Karpas-422 (cell line): ENCODE data around the gene DPPA3. TPM values are rescaled to one million over a fixed set of nuclear protein-coding genes. Genes with fewer than 3 reads are reported as not detected.
"Not testable (repeated sequence)": the region's sequence is repeated elsewhere in the genome, so short reads cannot be mapped to it uniquely, and the experiment has no call there.

Experiments used
- DNase-seq: peaks from one replicate; pipeline ENCODE4 v3.0.0-alpha.2; 2015
- H2AFZ ChIP-seq: fragments of 200-600 bp; sonication (generic); 2 replicates; pipeline ENCODE4 v1.6.1; 2014; ENCODE audit warnings: antibody characterized with exemption, low read length, mixed read lengths
- H3K27ac ChIP-seq: fragments of 200-600 bp; sonication (generic); 2 replicates; pipeline ENCODE4 v1.5.1; 2014; ENCODE audit warnings: mild to moderate bottlenecking, low read length, moderate library complexity
- H3K27me3 ChIP-seq: fragments of 200-600 bp; sonication (generic); 2 replicates; pipeline ENCODE4 v1.6.1; 2014; ENCODE audit warnings: low read length, mixed read lengths
- H3K36me3 ChIP-seq: fragments of 200-600 bp; sonication (generic); 2 replicates; pipeline ENCODE4 v1.6.1; 2014; ENCODE audit warnings: low read length, mixed read lengths; ENCODE audit not compliant: insufficient read depth
- H3K4me1 ChIP-seq: fragments of 200-600 bp; sonication (generic); 2 replicates; pipeline ENCODE4 v1.6.1; 2014; ENCODE audit warnings: mild to moderate bottlenecking, low read length, mixed read lengths
- H3K4me2 ChIP-seq: fragments of 200-600 bp; sonication (generic); 2 replicates; pipeline ENCODE4 v1.6.1; 2014; ENCODE audit warnings: low read length, low read depth, mild to moderate bottlenecking; ENCODE audit not compliant: poor library complexity, severe bottlenecking
- H3K4me3 ChIP-seq: fragments of 200-600 bp; sonication (generic); 2 replicates; pipeline ENCODE4 v1.5.1; 2014; ENCODE audit warnings: mild to moderate bottlenecking, antibody characterized with exemption, low read length, mixed read lengths
- H3K79me2 ChIP-seq: fragments of 200-600 bp; sonication (generic); 2 replicates; pipeline ENCODE4 v1.6.1; 2014; ENCODE audit warnings: mild to moderate bottlenecking, low read length, mixed read lengths
- H3K9ac ChIP-seq: fragments of 200-600 bp; sonication (generic); 2 replicates; pipeline ENCODE4 v1.6.0; 2014; ENCODE audit warnings: low read length
- H3K9me2 ChIP-seq: fragments of 200-600 bp; sonication (generic), shearing (Covaris generic); replicated peaks from 2 replicates; pipeline ENCODE4 v1.6.0; 2014; ENCODE audit warnings: mild to moderate bottlenecking, low read length, moderate library complexity; ENCODE audit not compliant: insufficient read depth
- H3K9me3 ChIP-seq: fragments of 300-700, 200-600 bp; sonication (generic); 2 replicates; pipeline ENCODE4 v1.6.1; 2014; ENCODE audit warnings: low read length, mixed read lengths
- H4K20me1 ChIP-seq: fragments of 200-600 bp; sonication (generic); 2 replicates; pipeline ENCODE4 v1.6.1; 2014; ENCODE audit warnings: mild to moderate bottlenecking, antibody characterized with exemption, low read length, low read depth; ENCODE audit not compliant: insufficient read depth
- total RNA-seq: library from RNA; depleted of rRNA; stranded (reverse); fragments of >200 nt; shearing (Covaris generic); gene quantifications from 2 replicates; pipeline ENCODE4 v1.2.3, GENCODE V29; 2014; ENCODE audit warnings: low replicate concordance; rRNA removed

The DPPA3 gene
- not detected in 2 replicates for total RNA-seq

DNA sequence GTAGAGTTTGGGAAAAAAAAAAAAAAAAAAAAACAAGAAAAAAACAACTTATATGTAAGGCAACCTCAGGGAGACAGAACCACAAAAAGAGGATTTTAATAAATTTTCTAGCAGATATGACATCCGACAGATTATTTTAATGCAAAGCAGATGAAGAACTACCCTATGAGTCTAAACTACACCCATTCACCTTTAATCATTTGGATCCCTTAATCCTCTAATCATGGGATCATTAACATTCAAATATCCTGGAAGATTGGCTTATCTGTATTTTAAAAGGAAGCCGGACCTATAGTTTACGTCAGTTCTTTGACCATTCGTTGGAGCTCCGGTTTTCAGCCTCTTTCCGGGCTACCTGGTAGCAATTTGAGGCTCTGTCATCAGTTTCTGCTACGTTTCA is at the start of gene DPPA3:
Gene DPPA3 (plus strand): TSS at position 301 of the 400 bp plus-strand sequence. CDS start 138 bp downstream, outside the sequence.
- no peaks in the 10 kb centered on the region for H3K27me3 ChIP-seq
- H3K4me3 ChIP-seq: no peak within 1 kb of the TSS
- H3K9me3 ChIP-seq: no peaks in the 10 kb centered on the region
- no peaks in the 10 kb centered on the region for H3K79me2 ChIP-seq
- no peak for DNase-seq
- H3K36me3 ChIP-seq: no peaks in the 10 kb centered on the region
- no peaks in the 10 kb centered on the region for H3K4me1 ChIP-seq
- no peak within 1 kb of the TSS for H3K4me2 ChIP-seq
- H2AFZ ChIP-seq: no peak within 1 kb of the TSS
- H3K27ac ChIP-seq: no peak within 1 kb of the TSS
- no peaks in the 10 kb centered on the region for H3K9me2 ChIP-seq
- no peak within 1 kb of the TSS for H3K9ac ChIP-seq
- H4K20me1 ChIP-seq: no peaks in the 10 kb centered on the region

DNA sequence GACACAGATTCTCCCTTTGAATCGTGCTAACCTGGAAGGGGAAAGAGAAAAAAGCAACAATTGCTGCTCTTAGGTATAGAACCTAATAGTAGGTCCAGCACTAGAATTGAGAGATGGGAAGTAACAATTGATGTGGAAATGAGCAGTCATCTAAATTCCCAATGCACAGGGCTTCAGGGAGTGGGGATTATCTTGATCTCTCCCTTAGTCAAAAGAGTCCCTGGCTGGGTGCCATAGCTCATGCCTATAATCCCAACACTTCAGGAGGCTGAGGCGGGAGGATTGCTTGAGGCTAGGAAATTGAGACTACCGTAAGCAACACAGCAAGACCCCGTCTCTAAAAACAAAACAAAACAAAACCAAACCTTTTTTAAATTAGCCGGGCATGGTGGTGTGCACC is 49.5 kb upstream of the DPPA3 start:
- H2AFZ ChIP-seq: no peak overlapping the region
- H3K79me2 ChIP-seq: no peaks in the 10 kb centered on the region
- no peak overlapping the region for H3K4me2 ChIP-seq
- H3K9me2 ChIP-seq: no peaks in the 10 kb centered on the region
- H4K20me1 ChIP-seq: no peaks in the 10 kb centered on the region
- H3K27me3 ChIP-seq: no peaks in the 10 kb centered on the region
- H3K4me1 ChIP-seq: no peaks in the 10 kb centered on the region
- H3K9me3 ChIP-seq: no peaks in the 10 kb centered on the region
- H3K4me3 ChIP-seq: no peak overlapping the region
- no peak overlapping the region for H3K9ac ChIP-seq
- no peaks in the 10 kb centered on the region for H3K36me3 ChIP-seq
- H3K27ac ChIP-seq: no peak overlapping the region
- DNase-seq: no peak

DNA sequence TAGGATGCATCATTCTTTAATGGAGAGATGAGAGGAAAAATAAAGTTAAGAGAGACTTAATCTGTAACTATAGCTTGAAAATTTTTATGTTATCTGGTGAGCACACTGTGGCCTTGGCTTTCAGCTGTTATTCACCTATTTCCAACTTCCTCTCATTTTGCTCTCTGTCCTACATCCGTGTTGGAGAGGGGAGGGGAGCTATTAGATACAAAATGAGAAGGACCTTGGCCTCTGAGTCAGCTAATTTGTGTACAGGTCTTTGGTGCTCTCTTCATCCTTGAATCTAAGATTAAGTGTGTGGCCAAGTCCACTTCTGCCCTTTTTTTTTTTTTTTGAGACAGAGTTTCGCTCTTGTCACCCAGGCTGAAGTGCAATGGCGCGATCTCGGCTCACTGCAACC is 44.6 kb upstream of the DPPA3 start:
- Histone ChIP-seq H3K4me3 (no peak overlapping the region), H4K20me1 (no peaks in the 10 kb centered on the region), H3K79me2 (no peaks in the 10 kb centered on the region), H2AFZ (no peak overlapping the region), H3K27ac (no peak overlapping the region), H3K9me3 (no peaks in the 10 kb centered on the region), H3K9ac (no peak overlapping the region), H3K9me2 (no peaks in the 10 kb centered on the region), H3K36me3 (no peaks in the 10 kb centered on the region), H3K4me1 (no peaks in the 10 kb centered on the region), H3K27me3 (no peaks in the 10 kb centered on the region), H3K4me2 (no peak overlapping the region)
- DNase-seq: no peak

DNA sequence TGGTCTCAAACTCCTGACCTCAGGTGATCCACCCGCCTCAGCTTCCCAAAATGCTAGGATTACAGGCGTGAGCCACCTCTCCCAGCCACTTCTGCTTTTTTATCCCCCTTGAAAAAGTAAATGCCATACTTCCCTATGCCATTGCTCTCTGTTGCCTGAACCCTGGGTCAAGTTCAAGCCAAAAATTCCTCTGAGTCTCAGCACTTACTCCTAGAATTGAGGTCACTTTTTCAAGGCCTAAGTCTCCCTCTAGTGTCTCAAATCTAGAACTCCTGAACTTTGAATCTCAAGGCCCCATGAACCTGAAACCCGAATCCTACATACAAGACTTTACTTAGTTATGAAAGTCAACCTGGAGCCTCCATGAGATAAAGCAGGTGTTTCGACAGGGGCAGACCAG is 44.1 kb upstream of the DPPA3 start:
- DNase-seq: peak; percentile 66
- Histone ChIP-seq H3K9me2 (no peaks in the 10 kb centered on the region), H3K4me1 (no peaks in the 10 kb centered on the region)

DNA sequence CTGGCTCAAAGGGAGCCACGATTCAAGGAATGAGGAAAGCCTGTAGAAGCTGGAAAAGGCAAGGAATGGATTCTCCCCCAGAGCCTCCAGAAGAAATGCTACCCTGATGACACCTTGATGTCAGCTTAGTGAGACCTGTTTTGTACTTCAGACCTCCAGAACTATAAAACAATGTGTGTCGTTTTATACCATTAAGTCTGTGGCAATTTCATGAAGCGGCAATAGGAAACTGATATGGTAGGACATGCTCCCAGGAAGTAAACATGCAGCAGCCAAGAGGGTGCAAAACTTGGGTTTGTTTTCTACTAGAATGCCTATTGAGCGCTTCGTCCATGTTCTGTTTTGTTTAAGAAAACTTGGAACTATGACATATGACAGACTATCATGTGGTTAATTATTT is 43.1 kb upstream of the DPPA3 start:
- Histone ChIP-seq H3K4me1 (no peaks in the 10 kb centered on the region), H3K27ac (no peak overlapping the region), H2AFZ (no peak overlapping the region), H3K9me3 (no peaks in the 10 kb centered on the region), H3K27me3 (no peaks in the 10 kb centered on the region), H3K79me2 (no peaks in the 10 kb centered on the region), H3K9ac (no peak overlapping the region), H3K4me3 (no peak overlapping the region), H3K4me2 (no peak overlapping the region), H3K36me3 (no peaks in the 10 kb centered on the region), H4K20me1 (no peaks in the 10 kb centered on the region), H3K9me2 (no peaks in the 10 kb centered on the region)
- no peak for DNase-seq

More for the DNA sequence above, 44.1 kb upstream of the DPPA3 start:
- Histone ChIP-seq H3K27ac (no peak overlapping the region), H3K4me3 (no peak overlapping the region), H2AFZ (no peak overlapping the region), H4K20me1 (no peaks in the 10 kb centered on the region), H3K27me3 (no peaks in the 10 kb centered on the region), H3K36me3 (no peaks in the 10 kb centered on the region), H3K79me2 (no peaks in the 10 kb centered on the region), H3K9me3 (no peaks in the 10 kb centered on the region), H3K4me2 (no peak overlapping the region), H3K9ac (no peak overlapping the region)

DNA sequence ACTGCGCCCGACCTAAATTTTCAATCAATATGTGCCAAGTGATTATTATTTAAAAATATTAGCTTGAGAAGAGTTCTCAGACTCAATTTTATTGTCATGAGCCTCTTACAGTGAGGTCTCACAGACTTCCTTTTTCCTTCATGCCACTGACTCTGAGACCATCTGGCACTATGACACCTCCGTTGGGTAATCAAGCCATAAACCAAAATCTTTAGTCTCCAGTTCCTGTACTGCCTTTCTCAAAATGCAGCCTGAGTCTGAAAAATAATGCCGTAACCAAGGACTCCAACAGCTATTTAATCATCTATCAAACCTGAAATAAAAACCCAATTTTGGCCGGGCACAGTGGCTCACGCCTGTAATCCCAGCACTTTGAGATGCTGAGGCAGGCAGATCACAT is 35.8 kb upstream of the DPPA3 start:
- not testable (repeated sequence) for DNase-seq, H3K9me3 ChIP-seq, H3K27me3 ChIP-seq, H3K4me3 ChIP-seq, H3K9ac ChIP-seq, H3K4me2 ChIP-seq, H3K9me2 ChIP-seq, H3K79me2 ChIP-seq, H2AFZ ChIP-seq, H3K36me3 ChIP-seq, H3K27ac ChIP-seq, H3K4me1 ChIP-seq, H4K20me1 ChIP-seq

DNA sequence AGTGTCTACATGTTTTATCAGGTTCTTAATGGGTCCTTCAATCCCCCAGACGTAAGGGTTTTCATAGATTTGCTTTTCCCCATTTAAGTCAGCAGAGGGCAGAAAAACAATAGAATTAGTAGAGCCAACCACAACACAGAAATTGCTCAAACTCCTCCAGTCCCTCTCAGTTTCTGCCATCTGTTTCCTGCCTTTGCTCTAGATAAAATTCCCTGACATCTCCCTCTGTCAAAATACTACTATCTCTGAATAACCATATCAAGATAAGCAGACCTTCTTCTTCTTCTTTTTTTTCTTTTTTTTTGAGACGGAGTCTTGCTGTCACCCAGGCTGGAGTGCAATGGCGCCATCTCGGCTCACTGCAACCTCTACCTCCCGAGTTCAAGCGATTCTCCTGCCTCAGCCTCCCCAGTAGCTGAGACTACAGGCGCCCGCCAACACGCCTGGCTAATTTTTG is 33.8 kb upstream of the DPPA3 start:
- H3K4me1 ChIP-seq, H4K20me1 ChIP-seq, H3K27ac ChIP-seq, H3K79me2 ChIP-seq, H3K27me3 ChIP-seq, H3K4me3 ChIP-seq, H3K9me3 ChIP-seq, H3K9me2 ChIP-seq, H3K9ac ChIP-seq, H3K36me3 ChIP-seq, H3K4me2 ChIP-seq, H2AFZ ChIP-seq: not testable (repeated sequence)
- peak; percentile 68 for DNase-seq

DNA sequence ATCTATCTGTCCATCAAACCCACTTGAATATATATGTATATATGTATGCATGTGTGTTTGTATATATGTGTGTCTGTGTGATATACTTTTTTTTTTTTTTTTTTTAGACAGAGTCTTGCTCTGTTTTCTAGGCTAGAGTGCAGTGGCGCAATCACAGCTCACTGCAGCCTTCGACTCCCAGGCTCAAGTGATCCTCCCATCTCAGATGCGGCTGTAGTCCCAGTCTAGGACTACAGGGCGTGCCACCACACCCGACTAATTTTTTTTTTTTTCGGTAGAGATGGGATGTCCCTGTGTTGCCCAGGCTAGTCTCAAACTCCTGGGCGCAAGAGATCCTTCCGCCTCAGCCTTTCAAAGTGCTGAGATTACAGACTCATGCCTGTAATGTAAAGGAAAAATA is 32.5 kb upstream of the DPPA3 start:
- no peaks in the 10 kb centered on the region for H3K79me2 ChIP-seq
- no peaks in the 10 kb centered on the region for H3K4me1 ChIP-seq
- no peak for DNase-seq
- H3K9me2 ChIP-seq: no peaks in the 10 kb centered on the region
- H3K9me3 ChIP-seq: no peaks in the 10 kb centered on the region
- no peak overlapping the region for H3K4me3 ChIP-seq
- no peak overlapping the region for H3K4me2 ChIP-seq
- no peaks in the 10 kb centered on the region for H4K20me1 ChIP-seq
- no peak overlapping the region for H2AFZ ChIP-seq
- H3K27me3 ChIP-seq: no peaks in the 10 kb centered on the region
- H3K36me3 ChIP-seq: no peaks in the 10 kb centered on the region
- H3K27ac ChIP-seq: no peak overlapping the region
- H3K9ac ChIP-seq: no peak overlapping the region
